ENCODE data around the gene CNTN4. TPM values are rescaled to one million over a fixed set of nuclear protein-coding genes. Genes with fewer than 3 reads are reported as not detected.

Gene CNTN4
- polyA plus RNA-seq, 1 donor (not counting 4 experiments of a cell fraction or from before 2014, with no cell fraction given) = not detected

DNA sequence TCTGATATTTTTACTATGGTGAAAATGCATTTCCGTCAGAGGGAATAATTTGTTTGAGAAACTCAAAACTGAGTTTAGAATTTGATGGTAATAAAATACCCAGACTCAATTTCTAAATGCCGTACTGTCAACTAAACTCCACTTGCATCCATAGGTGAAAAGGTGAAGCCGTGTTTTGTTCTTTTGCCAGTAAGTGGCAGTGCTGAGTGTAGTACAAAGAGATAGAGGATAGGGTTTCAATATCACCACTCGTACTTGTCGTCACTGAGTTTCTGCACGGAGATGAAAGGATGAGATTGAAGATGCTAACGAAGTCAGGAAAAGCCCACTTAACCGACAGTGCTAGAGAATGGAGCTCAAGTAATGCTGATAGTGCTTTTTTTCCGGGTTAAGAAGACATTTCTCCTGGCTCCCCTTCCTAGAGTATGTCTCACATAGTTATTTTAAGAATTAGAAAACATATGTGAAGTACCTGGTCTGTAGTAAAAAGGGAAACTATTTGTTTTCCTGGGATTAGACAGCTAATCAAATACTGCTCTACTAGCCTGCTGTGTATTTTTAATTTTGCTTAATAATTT, 666.4 kb downstream of the CNTN4 start:
- Histone ChIP-seq H3K9ac (ENCODE audit: control insufficient read depth, extremely low read depth, insufficient read depth, low read length) (no peak overlapping the region), H4K20me1 (ENCODE audit: control insufficient read depth, extremely low read depth, insufficient read depth, low read length) (no peaks in the 10 kb centered on the region), H3K27ac (ENCODE audit: control insufficient read depth, insufficient read depth, low read length) (no peak overlapping the region), H2AFZ (ENCODE audit: control insufficient read depth, low read length) (no peak overlapping the region), H3K9me1 (ENCODE audit: control insufficient read depth, extremely low read depth, insufficient read depth, low read length) (no peaks in the 10 kb centered on the region), H3K4me2 (ENCODE audit: control insufficient read depth, extremely low read depth, insufficient read depth, low read depth, low read length) (no peak overlapping the region), H3K4me1 (ENCODE audit: control insufficient read depth, extremely low read depth, insufficient read depth, low read length) (no peaks in the 10 kb centered on the region), H3K9me3 (ENCODE audit: control insufficient read depth, low read depth, low read length) (no peaks in the 10 kb centered on the region), H3K79me2 (ENCODE audit: control insufficient read depth, insufficient read depth, low read length) (no peaks in the 10 kb centered on the region), H3K36me3 (ENCODE audit: control insufficient read depth in 2 of 2, extremely low read depth in 1 of 2, insufficient read depth in 2 of 2, low read length in 2 of 2) (no peaks in the 10 kb centered on the region), H3K27me3 (ENCODE audit: control insufficient read depth, extremely low read depth, insufficient read depth, low read length) (no peaks in the 10 kb centered on the region), H3K4me3 (ENCODE audit: control insufficient read depth in 2 of 3, extremely low read depth in 1 of 3, insufficient read depth in 2 of 3, low read depth in 1 of 3, low read length in 3 of 3) (no peak overlapping the region)
- FAIRE-seq = no peak
- dilution Hi-C loops (cut with MboI; ENCODE audit: extremely low pct_ligation_motif_present, low sequenced_read_pairs) = no loop called here
- TF ChIP-seq EZH2 (IDR thresholded peaks at IDR 0.05; ENCODE audit: low read length) (no peak), CTCF (optimal IDR thresholded peaks at IDR 0.05 in 1 of 3, IDR thresholded peaks at IDR 0.05 in 1 of 3, conservative IDR thresholded peaks at IDR 0.05 in 1 of 3; ENCODE audit: extremely low read depth in 1 of 3, insufficient read depth in 2 of 3, low read length in 3 of 3) (no peak)
- no peak for DNase-seq (ENCODE audit: low read depth, low spot score)

GRCh38 chr3:2770451-2770850, 671.8 kb downstream of the CNTN4 start:
- Histone ChIP-seq H2AFZ (ENCODE audit: control insufficient read depth, low read length) (no peak overlapping the region), H3K27ac (ENCODE audit: control insufficient read depth, insufficient read depth, low read length) (no peak overlapping the region), H3K4me2 (ENCODE audit: control insufficient read depth, extremely low read depth, insufficient read depth, low read depth, low read length) (no peak overlapping the region), H3K27me3 (ENCODE audit: control insufficient read depth, extremely low read depth, insufficient read depth, low read length) (no peaks in the 10 kb centered on the region), H3K4me1 (ENCODE audit: control insufficient read depth, extremely low read depth, insufficient read depth, low read length) (no peaks in the 10 kb centered on the region), H3K79me2 (ENCODE audit: control insufficient read depth, insufficient read depth, low read length) (no peaks in the 10 kb centered on the region), H3K4me3 (ENCODE audit: control insufficient read depth in 2 of 3, extremely low read depth in 1 of 3, insufficient read depth in 2 of 3, low read depth in 1 of 3, low read length in 3 of 3) (no peak overlapping the region), H3K36me3 (ENCODE audit: control insufficient read depth in 2 of 2, extremely low read depth in 1 of 2, insufficient read depth in 2 of 2, low read length in 2 of 2) (no peaks in the 10 kb centered on the region), H3K9me1 (ENCODE audit: control insufficient read depth, extremely low read depth, insufficient read depth, low read length) (no peaks in the 10 kb centered on the region), H4K20me1 (ENCODE audit: control insufficient read depth, extremely low read depth, insufficient read depth, low read length) (no peaks in the 10 kb centered on the region), H3K9me3 (ENCODE audit: control insufficient read depth, low read depth, low read length) (no peaks in the 10 kb centered on the region), H3K9ac (ENCODE audit: control insufficient read depth, extremely low read depth, insufficient read depth, low read length) (no peak overlapping the region)
- TF ChIP-seq EZH2 (IDR thresholded peaks at IDR 0.05; ENCODE audit: low read length) = no peak
- TF ChIP-seq CTCF (optimal IDR thresholded peaks at IDR 0.05 in 1 of 3, IDR thresholded peaks at IDR 0.05 in 1 of 3, conservative IDR thresholded peaks at IDR 0.05 in 1 of 3; ENCODE audit: extremely low read depth in 1 of 3, insufficient read depth in 2 of 3, low read length in 3 of 3) = no peak
- FAIRE-seq (no peak), DNase-seq (ENCODE audit: low read depth, low spot score) (no peak)
- dilution Hi-C loops (cut with MboI; ENCODE audit: extremely low pct_ligation_motif_present, low sequenced_read_pairs) = no loop called here

Measured in keratinocyte (primary cell).